NCI-H526 (cell line): ENCODE results near the gene UBE2B.
"Not testable (repeated sequence)": the region's sequence is repeated elsewhere in the genome, so short reads cannot be mapped to it uniquely, and the experiment has no call there.

ENCODE experiments used
- DNase-seq, 2 experiments: peaks; one replicate each; lab custom pipeline; 2025; lab: John Stamatoyannopoulos, UW

Gene UBE2B

GRCh38 chr5:134398609-134399155 lies 27.3 kb downstream of the UBE2B start:
- DNase-seq = no peak

GRCh38 chr5:134403951-134404350 lies 32.6 kb downstream of the UBE2B start:
- DNase-seq = no peak

- DNase-seq = no peak
Observed at GRCh38 chr5:134406390-134406789, 35.0 kb downstream of the UBE2B start.

GRCh38 chr5:134409321-134409720 lies 38.0 kb downstream of the UBE2B start:
- no peak for DNase-seq

- DNase-seq = no peak
Observed at GRCh38 chr5:134410822-134411221, 39.5 kb downstream of the UBE2B start.

GRCh38 chr5:134411228-134411545 lies 39.8 kb downstream of the UBE2B start:
- DNase-seq = no peak

- DNase-seq = peak; percentile 9 to 89
Observed at GRCh38 chr5:134411546-134412266, 40.3 kb downstream of the UBE2B start, which contains the start of gene CDKN2AIPNL. Gene CDKN2AIPNL (minus strand): TSS chr5:134411881. CDS start chr5:134411854, 27 bp downstream.

GRCh38 chr5:134413046-134413445 lies 41.7 kb downstream of the UBE2B start:
- no peak for DNase-seq

- DNase-seq = no peak
Observed at GRCh38 chr5:134417707-134418106, 46.3 kb downstream of the UBE2B start.

- no peak for DNase-seq
Observed at GRCh38 chr5:134418958-134419357, 47.6 kb downstream of the UBE2B start.

GRCh38 chr5:134420343-134420742 lies 49.0 kb downstream of the UBE2B start:
- DNase-seq = no peak

GRCh38 chr5:134421038-134421437 lies 49.7 kb downstream of the UBE2B start:
- not testable (repeated sequence) for DNase-seq

GRCh38 chr5:134422791-134423365 lies 51.5 kb downstream of the UBE2B start:
- no peak for DNase-seq

- no peak for DNase-seq
Observed at GRCh38 chr5:134423376-134423775, 52.0 kb downstream of the UBE2B start.

- DNase-seq = no peak
Observed at GRCh38 chr5:134426361-134426760, 55.0 kb downstream of the UBE2B start.

- DNase-seq = peak; percentile 25 to 27
Observed at GRCh38 chr5:134427540-134428041, 56.2 kb downstream of the UBE2B start.

- no peak for DNase-seq
Observed at GRCh38 chr5:134430001-134430569, 58.7 kb downstream of the UBE2B start.

GRCh38 chr5:134432174-134432573 lies 60.8 kb downstream of the UBE2B start:
- no peak for DNase-seq

- DNase-seq = no peak
Observed at GRCh38 chr5:134432677-134433359, 61.4 kb downstream of the UBE2B start.

GRCh38 chr5:134435560-134435959 lies 64.2 kb downstream of the UBE2B start:
- no peak for DNase-seq

- peak in 1 of 2 experiments; percentile 48 for DNase-seq
Observed at GRCh38 chr5:134436523-134437339, 65.4 kb downstream of the UBE2B start.
